ENCODE data around the gene FHOD1. TPM values are rescaled to one million over a fixed set of nuclear protein-coding genes. Genes with fewer than 3 reads are reported as not detected.

FHOD1 gene
- polyA plus RNA-seq, 1 of the 3 experiments (the other 2 are of a cell fraction): 70.9 TPM

DNA sequence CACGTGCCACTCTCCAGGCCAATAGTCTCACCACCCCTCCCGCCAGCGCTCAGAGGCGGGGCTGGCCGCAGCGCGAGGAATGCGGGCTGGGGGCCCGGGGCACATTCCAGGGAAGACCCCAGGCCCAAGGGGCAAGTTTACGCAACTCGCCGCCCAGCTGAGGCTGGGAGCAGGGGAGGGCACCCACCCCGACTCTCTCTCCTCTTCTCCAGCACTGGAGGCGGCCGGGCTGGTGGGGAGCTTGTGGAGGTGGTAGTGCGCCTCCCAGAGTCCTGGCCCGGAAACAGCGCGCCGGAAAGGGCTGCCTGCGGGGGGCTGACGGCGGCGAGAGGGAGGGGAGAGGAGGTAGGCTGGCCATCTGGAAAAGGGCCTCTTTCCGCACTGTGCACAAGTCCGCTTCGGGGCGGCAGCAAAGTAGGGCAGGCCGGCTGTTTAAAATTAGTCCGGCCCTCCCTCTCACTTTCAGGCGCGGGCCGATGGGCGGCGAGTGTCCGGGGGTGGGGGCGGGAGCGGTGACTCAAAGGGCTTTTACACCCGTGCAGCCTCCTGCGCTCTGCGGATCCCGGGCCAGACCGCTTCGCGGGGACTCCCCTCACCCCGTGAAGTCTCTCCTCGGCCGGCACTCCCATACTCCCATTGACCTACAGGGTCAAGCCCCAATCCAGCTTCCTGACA lies 1.1 kb downstream of the FHOD1 start (continued):
- TF ChIP-seq NFIC (IDR thresholded peaks at IDR 0.05; ENCODE audit: borderline replicate concordance): peak; percentile 40; the same call in 1 of the 2 replicates
- TF ChIP-seq FOXJ3 (CRISPR knock-in tag; IDR thresholded peaks at IDR 0.05): no peak
- TF ChIP-seq TEAD4 (IDR thresholded peaks at IDR 0.05; ENCODE audit: borderline replicate concordance, insufficient read depth): peak; percentile 64; the same call in 1 of the 2 replicates
- TF ChIP-seq, protein P1, sequence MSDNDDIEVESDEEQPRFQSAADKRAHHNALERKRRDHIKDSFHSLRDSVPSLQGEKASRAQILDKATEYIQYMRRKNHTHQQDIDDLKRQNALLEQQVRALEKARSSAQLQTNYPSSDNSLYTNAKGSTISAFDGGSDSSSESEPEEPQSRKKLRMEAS (IDR thresholded peaks at IDR 0.05; ENCODE audit: low read depth): peak; percentile 86

DNA sequence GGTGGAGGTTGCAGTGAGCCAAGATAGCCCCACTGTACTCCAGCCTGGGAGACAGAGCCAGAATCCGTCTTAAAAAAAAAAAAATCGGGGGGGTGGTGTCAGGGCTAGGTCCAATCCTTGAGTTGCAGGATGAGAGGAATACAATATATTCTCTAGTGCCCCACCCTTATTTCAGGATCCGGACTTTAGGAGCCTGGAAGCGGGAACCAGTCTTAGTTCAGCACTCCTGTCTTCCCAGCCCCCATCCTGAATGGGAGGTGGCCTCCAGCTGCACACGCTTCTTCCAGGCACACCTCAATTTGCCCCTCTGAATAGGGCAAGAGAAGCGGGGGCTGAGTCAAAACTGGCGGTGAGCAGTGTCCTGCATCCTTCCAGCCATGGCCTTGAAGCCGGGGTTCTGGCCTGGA lies 1.6 kb downstream of the FHOD1 start:
- Histone ChIP-seq H3F3A (replicated peaks; ENCODE audit: insufficient read depth) (peaks cover 49% of the 10 kb centered on the region), H3K4me1 (ENCODE audit: control insufficient read depth in 1 of 2, insufficient read depth in 2 of 2, low read depth in 1 of 2, low read length in 1 of 2) (peaks cover 51 to 59% of the 10 kb centered on the region in 2 experiments), H3K4me3 (ENCODE audit: low read depth in 2 of 2, low read length in 1 of 2) (peak overlapping the region; percentile 92 to 95), H3K27ac (ENCODE audit: low read depth in 2 of 2, low read length in 1 of 2) (peak overlapping the region; percentile 96), H3K9ac (peak overlapping the region; percentile 88), H3K9me3 (no peaks in the 10 kb centered on the region), H3K79me2 (ENCODE audit: insufficient read depth) (peaks cover 50% of the 10 kb centered on the region), H3K4me2 (peak overlapping the region; percentile 98), H3K27me3 (ENCODE audit: insufficient read depth) (no peaks in the 10 kb centered on the region), H4K20me1 (ENCODE audit: insufficient read depth) (no peaks in the 10 kb centered on the region), H3K9me2 (no peaks in the 10 kb centered on the region), H3K36me3 (replicated peaks in 1 of 2; ENCODE audit: control insufficient read depth in 1 of 2, insufficient read depth in 2 of 2, low read length in 1 of 2) (peaks cover 0 to 5% of the 10 kb centered on the region in 2 experiments), H2AFZ (ENCODE audit: low read depth) (peak overlapping the region; percentile 45; the same call in 1 of the 2 replicates)
- WGBS (ENCODE audit: low lambda C conversion rate): 48% methylated on average over 4 of the region's 8 CpGs
- CTCF ChIA-PET: interaction anchor here (0.9 to 4.5 kb wide), 9 partner anchors 11 to 292 kb away, joined by 3 to 21 read pairs (median 5); partner anchors contain the start of genes PLEKHG4 and TMEM208
- DNase-seq: no peak
- POLR2A ChIA-PET: interaction anchor here (0.6 to 4.0 kb wide), 2 partner anchors 19 to 66 kb away, joined by 4 to 14 read pairs; partner anchors contain the start of gene TMEM208
- TF ChIP-seq, protein P2, sequence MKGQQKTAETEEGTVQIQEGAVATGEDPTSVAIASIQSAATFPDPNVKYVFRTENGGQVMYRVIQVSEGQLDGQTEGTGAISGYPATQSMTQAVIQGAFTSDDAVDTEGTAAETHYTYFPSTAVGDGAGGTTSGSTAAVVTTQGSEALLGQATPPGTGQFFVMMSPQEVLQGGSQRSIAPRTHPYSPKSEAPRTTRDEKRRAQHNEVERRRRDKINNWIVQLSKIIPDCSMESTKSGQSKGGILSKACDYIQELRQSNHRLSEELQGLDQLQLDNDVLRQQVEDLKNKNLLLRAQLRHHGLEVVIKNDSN (IDR thresholded peaks at IDR 0.05; ENCODE audit: borderline replicate concordance, low read depth): no peak
- TF ChIP-seq SMC3 (IDR thresholded peaks at IDR 0.05; ENCODE audit: low read depth, low read length) (no peak), NRF1 (IDR thresholded peaks at IDR 0.05; ENCODE audit: low read depth, low read length) (no peak), TAF1 (IDR thresholded peaks at IDR 0.05; ENCODE audit: borderline replicate concordance, low read depth, low read length) (no peak), GABPA (IDR thresholded peaks at IDR 0.05; ENCODE audit: low read depth) (no peak), TEAD4 (IDR thresholded peaks at IDR 0.05; ENCODE audit: borderline replicate concordance, insufficient read depth) (no peak), RXRA (IDR thresholded peaks at IDR 0.05; ENCODE audit: borderline replicate concordance, low read depth) (no peak), RFX5 (IDR thresholded peaks at IDR 0.05; ENCODE audit: low read length) (no peak), CHD2 (IDR thresholded peaks at IDR 0.05; ENCODE audit: low read length, partially characterized antibody) (peak; percentile 7), MXI1 (IDR thresholded peaks at IDR 0.05; ENCODE audit: low read depth, low read length) (peak; percentile 77), FOXM1 (IDR thresholded peaks at IDR 0.05; ENCODE audit: low read depth) (no peak), RAD21 (IDR thresholded peaks at IDR 0.05; ENCODE audit: low read length) (no peak), TCF12 (IDR thresholded peaks at IDR 0.05) (no peak), RCOR1 (IDR thresholded peaks at IDR 0.05; ENCODE audit: low read length) (no peak)
- TF ChIP-seq, protein P3, sequence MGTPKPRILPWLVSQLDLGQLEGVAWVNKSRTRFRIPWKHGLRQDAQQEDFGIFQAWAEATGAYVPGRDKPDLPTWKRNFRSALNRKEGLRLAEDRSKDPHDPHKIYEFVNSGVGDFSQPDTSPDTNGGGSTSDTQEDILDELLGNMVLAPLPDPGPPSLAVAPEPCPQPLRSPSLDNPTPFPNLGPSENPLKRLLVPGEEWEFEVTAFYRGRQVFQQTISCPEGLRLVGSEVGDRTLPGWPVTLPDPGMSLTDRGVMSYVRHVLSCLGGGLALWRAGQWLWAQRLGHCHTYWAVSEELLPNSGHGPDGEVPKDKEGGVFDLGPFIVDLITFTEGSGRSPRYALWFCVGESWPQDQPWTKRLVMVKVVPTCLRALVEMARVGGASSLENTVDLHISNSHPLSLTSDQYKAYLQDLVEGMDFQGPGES (IDR thresholded peaks at IDR 0.05; ENCODE audit: low read depth, low read length): no peak
- TF ChIP-seq, protein P4, sequence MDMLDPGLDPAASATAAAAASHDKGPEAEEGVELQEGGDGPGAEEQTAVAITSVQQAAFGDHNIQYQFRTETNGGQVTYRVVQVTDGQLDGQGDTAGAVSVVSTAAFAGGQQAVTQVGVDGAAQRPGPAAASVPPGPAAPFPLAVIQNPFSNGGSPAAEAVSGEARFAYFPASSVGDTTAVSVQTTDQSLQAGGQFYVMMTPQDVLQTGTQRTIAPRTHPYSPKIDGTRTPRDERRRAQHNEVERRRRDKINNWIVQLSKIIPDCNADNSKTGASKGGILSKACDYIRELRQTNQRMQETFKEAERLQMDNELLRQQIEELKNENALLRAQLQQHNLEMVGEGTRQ (IDR thresholded peaks at IDR 0.05; ENCODE audit: borderline replicate concordance, low read depth, low read length): peak; percentile 50; the same call in 1 of the 2 replicates
- TF ChIP-seq, protein P5, sequence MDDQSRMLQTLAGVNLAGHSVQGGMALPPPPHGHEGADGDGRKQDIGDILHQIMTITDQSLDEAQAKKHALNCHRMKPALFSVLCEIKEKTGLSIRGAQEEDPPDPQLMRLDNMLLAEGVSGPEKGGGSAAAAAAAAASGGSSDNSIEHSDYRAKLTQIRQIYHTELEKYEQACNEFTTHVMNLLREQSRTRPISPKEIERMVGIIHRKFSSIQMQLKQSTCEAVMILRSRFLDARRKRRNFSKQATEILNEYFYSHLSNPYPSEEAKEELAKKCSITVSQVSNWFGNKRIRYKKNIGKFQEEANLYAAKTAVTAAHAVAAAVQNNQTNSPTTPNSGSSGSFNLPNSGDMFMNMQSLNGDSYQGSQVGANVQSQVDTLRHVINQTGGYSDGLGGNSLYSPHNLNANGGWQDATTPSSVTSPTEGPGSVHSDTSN (IDR thresholded peaks at IDR 0.05): no peak
- TF ChIP-seq, protein P1 (IDR thresholded peaks at IDR 0.05; ENCODE audit: low read depth): no peak
- TF ChIP-seq, protein P6, sequence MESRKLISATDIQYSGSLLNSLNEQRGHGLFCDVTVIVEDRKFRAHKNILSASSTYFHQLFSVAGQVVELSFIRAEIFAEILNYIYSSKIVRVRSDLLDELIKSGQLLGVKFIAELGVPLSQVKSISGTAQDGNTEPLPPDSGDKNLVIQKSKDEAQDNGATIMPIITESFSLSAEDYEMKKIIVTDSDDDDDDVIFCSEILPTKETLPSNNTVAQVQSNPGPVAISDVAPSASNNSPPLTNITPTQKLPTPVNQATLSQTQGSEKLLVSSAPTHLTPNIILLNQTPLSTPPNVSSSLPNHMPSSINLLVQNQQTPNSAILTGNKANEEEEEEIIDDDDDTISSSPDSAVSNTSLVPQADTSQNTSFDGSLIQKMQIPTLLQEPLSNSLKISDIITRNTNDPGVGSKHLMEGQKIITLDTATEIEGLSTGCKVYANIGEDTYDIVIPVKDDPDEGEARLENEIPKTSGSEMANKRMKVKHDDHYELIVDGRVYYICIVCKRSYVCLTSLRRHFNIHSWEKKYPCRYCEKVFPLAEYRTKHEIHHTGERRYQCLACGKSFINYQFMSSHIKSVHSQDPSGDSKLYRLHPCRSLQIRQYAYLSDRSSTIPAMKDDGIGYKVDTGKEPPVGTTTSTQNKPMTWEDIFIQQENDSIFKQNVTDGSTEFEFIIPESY (IDR thresholded peaks at IDR 0.05; ENCODE audit: borderline replicate concordance, low read depth): no peak
- TF ChIP-seq, protein P7, sequence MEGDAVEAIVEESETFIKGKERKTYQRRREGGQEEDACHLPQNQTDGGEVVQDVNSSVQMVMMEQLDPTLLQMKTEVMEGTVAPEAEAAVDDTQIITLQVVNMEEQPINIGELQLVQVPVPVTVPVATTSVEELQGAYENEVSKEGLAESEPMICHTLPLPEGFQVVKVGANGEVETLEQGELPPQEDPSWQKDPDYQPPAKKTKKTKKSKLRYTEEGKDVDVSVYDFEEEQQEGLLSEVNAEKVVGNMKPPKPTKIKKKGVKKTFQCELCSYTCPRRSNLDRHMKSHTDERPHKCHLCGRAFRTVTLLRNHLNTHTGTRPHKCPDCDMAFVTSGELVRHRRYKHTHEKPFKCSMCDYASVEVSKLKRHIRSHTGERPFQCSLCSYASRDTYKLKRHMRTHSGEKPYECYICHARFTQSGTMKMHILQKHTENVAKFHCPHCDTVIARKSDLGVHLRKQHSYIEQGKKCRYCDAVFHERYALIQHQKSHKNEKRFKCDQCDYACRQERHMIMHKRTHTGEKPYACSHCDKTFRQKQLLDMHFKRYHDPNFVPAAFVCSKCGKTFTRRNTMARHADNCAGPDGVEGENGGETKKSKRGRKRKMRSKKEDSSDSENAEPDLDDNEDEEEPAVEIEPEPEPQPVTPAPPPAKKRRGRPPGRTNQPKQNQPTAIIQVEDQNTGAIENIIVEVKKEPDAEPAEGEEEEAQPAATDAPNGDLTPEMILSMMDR (IDR thresholded peaks at IDR 0.05): no peak
